Erythroblast (primary cell): Measurements from ENCODE around the gene CAMK1D.

Source experiments
- GATA1 ChIP-seq: IDR thresholded peaks from 2 replicates; pipeline ENCODE4 v1.6.1; 2011; ENCODE audit warnings: low read depth, mild to moderate bottlenecking, control low read depth, low read length, moderate library complexity
- POLR2A ChIP-seq: IDR thresholded peaks from 2 replicates; pipeline ENCODE4 v1.6.1; 2011; ENCODE audit warnings: mild to moderate bottlenecking, low read length

GRCh38 chr10:12322583-12323131 lies 26.7 kb upstream of the CAMK1D start:
- TF ChIP-seq POLR2A, result no peak
- TF ChIP-seq GATA1, result no peak
